HepG2 (cell line): ENCODE results near the gene NT5C. TPM values are rescaled to one million over a fixed set of nuclear protein-coding genes. Genes with fewer than 3 reads are reported as not detected.

ENCODE experiments used
- CBX2 ChIP-seq, 2 experiments: fragments of 200-600 bp in 1 of 2; sonication (generic); formaldehyde crosslinking in 1 of 2; IDR thresholded peaks; 2 replicates each; pipeline versions ENCODE4 v1.7.0 to v1.8.1; 2018 to 2022; ENCODE audit warnings: low read depth in 2 of 2, low read length in 1 of 2, mild to moderate bottlenecking in 1 of 2, missing genetic modification reagents in 1 of 2
- CHD4 ChIP-seq: fragments of 200-600 bp; sonication (generic); IDR thresholded peaks from 2 replicates; pipeline ENCODE4 v1.7.0; 2017; ENCODE audit warnings: mild to moderate bottlenecking, low read length, borderline replicate concordance
- ESRRA ChIP-seq: sonication (generic); formaldehyde crosslinking; IDR thresholded peaks from 2 replicates; pipeline ENCODE4 v1.5.1; 2020; ENCODE audit warnings: mild to moderate bottlenecking, low read depth, missing genetic modification reagents
- MYNN ChIP-seq: sonication (generic); formaldehyde crosslinking; IDR thresholded peaks from 2 replicates; pipeline ENCODE4 v1.4.0; 2020; ENCODE audit warnings: mild to moderate bottlenecking, low read depth, missing genetic modification reagents
- PITX1 ChIP-seq: sonication (generic); formaldehyde crosslinking; IDR thresholded peaks from 2 replicates; pipeline ENCODE4 v1.5.1; 2020; ENCODE audit warnings: mild to moderate bottlenecking, missing genetic modification reagents
- RAD21 ChIP-seq: fragments of 450-650 bp; formaldehyde crosslinking; IDR thresholded peaks from 2 replicates; pipeline ENCODE4 v1.5.0; 2020; ENCODE audit warnings: mild to moderate bottlenecking
- SKI ChIP-seq: fragments of 450-650 bp; IDR thresholded peaks from one replicate; pipeline ENCODE4 v1.6.1; 2018; ENCODE audit warnings: mild to moderate bottlenecking; ENCODE audit not compliant: partially characterized antibody
- STAG1 ChIP-seq: sonication (generic); formaldehyde crosslinking; IDR thresholded peaks from 2 replicates; pipeline ENCODE4 v1.4.0; 2020; ENCODE audit warnings: missing genetic modification reagents
- ZC3H4 ChIP-seq: sonication (generic); formaldehyde crosslinking; IDR thresholded peaks from 2 replicates; pipeline ENCODE4 v1.4.0; 2020; ENCODE audit warnings: missing genetic modification reagents, borderline replicate concordance
- ZNF24 ChIP-seq: fragments of 450-650 bp; IDR thresholded peaks from 2 replicates; pipeline ENCODE4 v1.6.1; 2017; ENCODE audit warnings: antibody characterized with exemption, mild to moderate bottlenecking
- ZNF260 ChIP-seq: sonication (generic); formaldehyde crosslinking; IDR thresholded peaks from 2 replicates; pipeline ENCODE4 v1.4.0; 2020; ENCODE audit warnings: missing genetic modification reagents, low read depth, mild to moderate bottlenecking, borderline replicate concordance
- ZNF33B ChIP-seq: sonication (generic); formaldehyde crosslinking; IDR thresholded peaks from 2 replicates; pipeline ENCODE4 v1.5.1; 2020; ENCODE audit warnings: mild to moderate bottlenecking, missing genetic modification reagents
- ZNF431 ChIP-seq: sonication (generic); formaldehyde crosslinking; IDR thresholded peaks from 2 replicates; pipeline ENCODE4 v1.9.0; 2022; ENCODE audit warnings: missing genetic modification reagents, low read depth, mild to moderate bottlenecking, borderline replicate concordance
- ZNF432 ChIP-seq: sonication (generic); formaldehyde crosslinking; IDR thresholded peaks from 2 replicates; pipeline ENCODE4 v1.5.0; 2020; ENCODE audit warnings: missing genetic modification reagents, mild to moderate bottlenecking, borderline replicate concordance
- ZNF678 ChIP-seq: sonication (generic); formaldehyde crosslinking; IDR thresholded peaks from 2 replicates; pipeline ENCODE4 v1.4.0; 2020; ENCODE audit warnings: mild to moderate bottlenecking, missing genetic modification reagents
- ZNF781 ChIP-seq: sonication (generic); formaldehyde crosslinking; IDR thresholded peaks from 2 replicates; pipeline ENCODE4 v1.5.1; 2020; ENCODE audit warnings: borderline replicate concordance, mild to moderate bottlenecking, missing genetic modification reagents; ENCODE audit errors: not compliant biosample characterization
- ZNF841 ChIP-seq: sonication (generic); formaldehyde crosslinking; IDR thresholded peaks from 2 replicates; pipeline ENCODE4 v1.8.1; 2023; ENCODE audit warnings: missing genetic modification reagents, borderline replicate concordance
- ZNF878 ChIP-seq: sonication (generic); formaldehyde crosslinking; IDR thresholded peaks from 2 replicates; pipeline ENCODE4 v1.8.1; 2023; ENCODE audit warnings: mild to moderate bottlenecking, missing genetic modification reagents, moderate library complexity
- polyA plus RNA-seq, 8 experiments: library from polyadenylated mRNA; depleted of rRNA in 3 of 8; stranded (reverse) in 7 of 8; unstranded in 1 of 8; fragments of >200 nt; fragmentation: Illumina TruSeq in 4 of 8; extraction: Trizol in 4 of 8; gene quantifications; 2 replicates each; pipeline versions ENCODE4 v1.2.1 to v1.2.3, GENCODE V29; 2011 to 2016; ENCODE audit warnings: low read depth in 4 of 8, missing spikeins in 1 of 8, mixed read lengths in 1 of 8; ENCODE audit not compliant: insufficient read depth in 1 of 8
- total RNA-seq, 5 experiments: library from RNA; depleted of rRNA; stranded (reverse); fragments of >200 nt; fragmentation: Illumina TruSeq; extraction: Trizol; gene quantifications; 2 replicates each; pipeline ENCODE4 v1.2.3, GENCODE V29; 2016; ENCODE audit warnings: low read depth in 1 of 5
- TF ChIP-seq, protein P1 (sequence below): sonication (generic); formaldehyde crosslinking; IDR thresholded peaks from 2 replicates; pipeline ENCODE4 v1.4.0; 2020; ENCODE audit warnings: missing genetic modification reagents, borderline replicate concordance
- TF ChIP-seq, protein P2 (sequence below), 2 experiments: sonication (generic) in 1 of 2; formaldehyde crosslinking in 1 of 2; IDR thresholded peaks; 2 replicates each; pipeline versions ENCODE4 v1.4.0 to v1.6.1; 2016 to 2020; ENCODE audit warnings: borderline replicate concordance in 1 of 2, low read depth in 1 of 2, mild to moderate bottlenecking in 1 of 2, missing genetic modification reagents in 1 of 2

NT5C gene
- total and polyA plus RNA-seq, 2 of the 13 experiments (the other 11 are each of a cell fraction or from before 2014, with no cell fraction given), result 42.8 to 48.6 TPM

GRCh38 chr17:75130632-75131277 is 787 bp downstream of the NT5C start (continued):
- 0 out of 2 replicates have a peak, but pooled peaks have one; percentile 20 for TF ChIP-seq CHD4
- TF ChIP-seq STAG1 (CRISPR knock-in tag), result peak; percentile 47; the same call in 1 of the 2 replicates
- TF ChIP-seq ZNF432 (CRISPR knock-in tag), result no peak
- peak; percentile 42 for TF ChIP-seq RAD21
- TF ChIP-seq ESRRA (CRISPR knock-in tag), result no peak
- no peak for TF ChIP-seq ZNF33B (CRISPR knock-in tag)
- TF ChIP-seq ZNF431, result 0 out of 2 replicates have a peak, but pooled peaks have one; percentile 11
- no peak for TF ChIP-seq CBX2 (IDR thresholded peaks at IDR 0.05; ENCODE audit: low read depth, low read length)
- TF ChIP-seq CBX2 (CRISPR knock-in tag; IDR thresholded peaks at IDR 0.05; ENCODE audit: low read depth), result no peak
- 0 out of 2 replicates have a peak, but pooled peaks have one; percentile 15 for TF ChIP-seq PITX1 (CRISPR knock-in tag)
- TF ChIP-seq ZNF260 (CRISPR knock-in tag), result no peak
- TF ChIP-seq, protein P1, sequence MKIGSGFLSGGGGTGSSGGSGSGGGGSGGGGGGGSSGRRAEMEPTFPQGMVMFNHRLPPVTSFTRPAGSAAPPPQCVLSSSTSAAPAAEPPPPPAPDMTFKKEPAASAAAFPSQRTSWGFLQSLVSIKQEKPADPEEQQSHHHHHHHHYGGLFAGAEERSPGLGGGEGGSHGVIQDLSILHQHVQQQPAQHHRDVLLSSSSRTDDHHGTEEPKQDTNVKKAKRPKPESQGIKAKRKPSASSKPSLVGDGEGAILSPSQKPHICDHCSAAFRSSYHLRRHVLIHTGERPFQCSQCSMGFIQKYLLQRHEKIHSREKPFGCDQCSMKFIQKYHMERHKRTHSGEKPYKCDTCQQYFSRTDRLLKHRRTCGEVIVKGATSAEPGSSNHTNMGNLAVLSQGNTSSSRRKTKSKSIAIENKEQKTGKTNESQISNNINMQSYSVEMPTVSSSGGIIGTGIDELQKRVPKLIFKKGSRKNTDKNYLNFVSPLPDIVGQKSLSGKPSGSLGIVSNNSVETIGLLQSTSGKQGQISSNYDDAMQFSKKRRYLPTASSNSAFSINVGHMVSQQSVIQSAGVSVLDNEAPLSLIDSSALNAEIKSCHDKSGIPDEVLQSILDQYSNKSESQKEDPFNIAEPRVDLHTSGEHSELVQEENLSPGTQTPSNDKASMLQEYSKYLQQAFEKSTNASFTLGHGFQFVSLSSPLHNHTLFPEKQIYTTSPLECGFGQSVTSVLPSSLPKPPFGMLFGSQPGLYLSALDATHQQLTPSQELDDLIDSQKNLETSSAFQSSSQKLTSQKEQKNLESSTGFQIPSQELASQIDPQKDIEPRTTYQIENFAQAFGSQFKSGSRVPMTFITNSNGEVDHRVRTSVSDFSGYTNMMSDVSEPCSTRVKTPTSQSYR (CRISPR knock-in tag), result peak; percentile 36; the same call in 1 of the 2 replicates
- TF ChIP-seq ZNF781 (CRISPR knock-in tag), result peak; percentile 49
- TF ChIP-seq, protein P2, sequence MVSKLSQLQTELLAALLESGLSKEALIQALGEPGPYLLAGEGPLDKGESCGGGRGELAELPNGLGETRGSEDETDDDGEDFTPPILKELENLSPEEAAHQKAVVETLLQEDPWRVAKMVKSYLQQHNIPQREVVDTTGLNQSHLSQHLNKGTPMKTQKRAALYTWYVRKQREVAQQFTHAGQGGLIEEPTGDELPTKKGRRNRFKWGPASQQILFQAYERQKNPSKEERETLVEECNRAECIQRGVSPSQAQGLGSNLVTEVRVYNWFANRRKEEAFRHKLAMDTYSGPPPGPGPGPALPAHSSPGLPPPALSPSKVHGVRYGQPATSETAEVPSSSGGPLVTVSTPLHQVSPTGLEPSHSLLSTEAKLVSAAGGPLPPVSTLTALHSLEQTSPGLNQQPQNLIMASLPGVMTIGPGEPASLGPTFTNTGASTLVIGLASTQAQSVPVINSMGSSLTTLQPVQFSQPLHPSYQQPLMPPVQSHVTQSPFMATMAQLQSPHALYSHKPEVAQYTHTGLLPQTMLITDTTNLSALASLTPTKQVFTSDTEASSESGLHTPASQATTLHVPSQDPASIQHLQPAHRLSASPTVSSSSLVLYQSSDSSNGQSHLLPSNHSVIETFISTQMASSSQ (IDR thresholded peaks at IDR 0.05; ENCODE audit: low read depth), result no peak
- TF ChIP-seq, protein P2 (CRISPR knock-in tag; IDR thresholded peaks at IDR 0.05; ENCODE audit: borderline replicate concordance), result no peak
- TF ChIP-seq ZNF24, result 0 out of 2 replicates have a peak, but pooled peaks have one; percentile 13
- 0 out of 2 replicates have a peak, but pooled peaks have one; percentile 18 for TF ChIP-seq ZNF878 (CRISPR knock-in tag)
- no peak for TF ChIP-seq ZC3H4
- no peak for TF ChIP-seq ZNF841 (CRISPR knock-in tag)
- peak; percentile 12 for TF ChIP-seq SKI
- no peak for TF ChIP-seq ZNF678 (CRISPR knock-in tag)
- TF ChIP-seq MYNN (CRISPR knock-in tag), result 0 out of 2 replicates have a peak, but pooled peaks have one; percentile 47
